Measurements from ENCODE around the gene SBF2.

Gene SBF2

GRCh38 chr11:10026514-10026913, 267.5 kb downstream of the SBF2 start:
- Histone ChIP-seq H3K4me3 (no peak overlapping the region), H3K27ac (no peak overlapping the region)
- TF ChIP-seq CTCF (IDR thresholded peaks at IDR 0.05) = no peak
- no peak for DNase-seq (ENCODE audit: low spot score)

GRCh38 chr11:10023212-10023611, 270.8 kb downstream of the SBF2 start:
- no peak for DNase-seq (ENCODE audit: low spot score)
- no peak for TF ChIP-seq CTCF (IDR thresholded peaks at IDR 0.05)
- Histone ChIP-seq H3K4me3 (no peak overlapping the region), H3K27ac (no peak overlapping the region)

GRCh38 chr11:10022764-10023163, 271.3 kb downstream of the SBF2 start:
- no peak for DNase-seq (ENCODE audit: low spot score)
- no peak for TF ChIP-seq CTCF (IDR thresholded peaks at IDR 0.05)
- Histone ChIP-seq H3K27ac (no peak overlapping the region), H3K4me3 (no peak overlapping the region)

GRCh38 chr11:10021563-10021962, 272.5 kb downstream of the SBF2 start:
- no peak for DNase-seq (ENCODE audit: low spot score)
- TF ChIP-seq CTCF (IDR thresholded peaks at IDR 0.05) = no peak
- Histone ChIP-seq H3K27ac (no peak overlapping the region), H3K4me3 (no peak overlapping the region)

- Histone ChIP-seq H3K4me3 (no peak overlapping the region), H3K27ac (no peak overlapping the region)
- no peak for DNase-seq (ENCODE audit: low spot score)
- TF ChIP-seq CTCF (IDR thresholded peaks at IDR 0.05) = no peak
Measured at GRCh38 chr11:10019906-10020682, 273.9 kb downstream of the SBF2 start.

GRCh38 chr11:10017911-10018310, 276.1 kb downstream of the SBF2 start:
- Histone ChIP-seq H3K4me3 (no peak overlapping the region), H3K27ac (no peak overlapping the region)
- no peak for TF ChIP-seq CTCF (IDR thresholded peaks at IDR 0.05)
- DNase-seq (ENCODE audit: low spot score) = no peak

GRCh38 chr11:10017050-10017449, 277.0 kb downstream of the SBF2 start:
- no peak overlapping the region for H3K4me3 ChIP-seq
- no peak overlapping the region for H3K27ac ChIP-seq
- no peak for TF ChIP-seq CTCF (IDR thresholded peaks at IDR 0.05)
- DNase-seq (ENCODE audit: low spot score) = no peak
